Measurements from ENCODE around the gene IQGAP1. TPM values are rescaled to one million over a fixed set of nuclear protein-coding genes. Genes with fewer than 3 reads are reported as not detected.
A peak's percentile ranks its signal among the peaks of the same experiment; 100 is the strongest.

IQGAP1 gene
- total RNA-seq, 8 experiments from 2014 or later: 15.6 to 109 (median 44.6) TPM

GRCh38 chr15:90436952-90437351 is 48.9 kb downstream of the IQGAP1 start:
- in situ Hi-C loops (cut with MboI; ENCODE audit: low pct_unique_long_range_greater_than_20kb in 2 of 9, low sequenced_read_pairs in 9 of 9, unreplicated experiment in 9 of 9): no loop called here
- Histone ChIP-seq H3K27ac (no peak overlapping the region), H3K4me3 (no peak overlapping the region), H3K4me1 (replicated peaks in 1 of 2) (no peaks in the 10 kb centered on the region)
- ATAC-seq (replicated peaks in 6 of 8): no peak
- 50 to 100% (median 96%) methylated on average over 1 to 4 of the region's 4 CpGs; no CpG with 5 or more reads in 1 of the 10 experiments for WGBS, 10 experiments

DNA sequence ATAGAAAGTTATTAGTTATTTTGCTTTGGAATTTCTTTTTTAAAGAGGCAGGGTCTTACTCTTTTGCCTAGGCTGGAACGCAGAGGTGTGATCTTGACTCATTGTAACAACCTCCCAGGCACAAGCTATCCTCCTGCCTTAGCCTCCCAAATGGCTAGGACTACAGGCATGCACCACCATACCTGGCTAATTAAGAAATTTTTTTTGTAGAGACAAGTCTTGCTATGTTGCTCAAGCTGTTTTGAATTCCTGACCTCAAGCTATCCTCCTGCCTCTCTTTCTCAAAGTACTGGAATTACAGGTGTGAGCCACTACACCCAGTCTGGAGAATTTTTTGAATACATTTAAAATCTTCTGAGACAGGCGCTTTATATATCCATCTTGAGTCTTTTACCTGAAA is 49.5 kb downstream of the IQGAP1 start:
- 80 to 100% (median 100%) methylated on average over 1 to 2 of the region's 2 CpGs; no CpG with 5 or more reads in 3 of the 10 experiments for WGBS, 10 experiments
- in situ Hi-C loops (cut with MboI; ENCODE audit: low pct_unique_long_range_greater_than_20kb in 2 of 9, low sequenced_read_pairs in 9 of 9, unreplicated experiment in 9 of 9): no loop called here
- no peaks in the 10 kb centered on the region for H3K4me1 ChIP-seq (replicated peaks in 1 of 2)
- H3K4me3 ChIP-seq: no peak overlapping the region
- no peak for ATAC-seq (replicated peaks in 6 of 8)
- H3K27ac ChIP-seq: no peak overlapping the region

DNA sequence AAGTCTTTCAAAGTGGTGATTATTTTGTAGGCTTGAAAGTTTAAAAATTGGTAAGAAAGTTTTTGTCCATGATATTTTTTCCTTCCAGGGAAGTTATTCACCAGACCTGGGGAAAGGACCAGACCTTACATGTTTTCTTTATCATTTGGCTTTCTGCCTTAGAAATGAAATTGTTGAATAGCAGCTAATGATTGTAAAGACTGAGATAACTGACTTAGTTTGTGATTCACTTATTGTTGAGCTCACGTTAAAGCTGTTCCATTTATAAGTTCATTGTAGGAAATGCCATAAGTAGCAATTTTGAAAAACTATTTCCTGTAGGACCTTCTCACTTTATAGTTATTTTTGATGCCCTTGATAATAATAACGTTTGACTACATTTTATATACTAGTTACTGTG is 51.9 kb downstream of the IQGAP1 start:
- Histone ChIP-seq H3K27ac (no peak overlapping the region), H3K4me1 (replicated peaks in 1 of 2) (no peaks in the 10 kb centered on the region), H3K4me3 (no peak overlapping the region)
- in situ Hi-C loops (cut with MboI; ENCODE audit: low pct_unique_long_range_greater_than_20kb in 2 of 9, low sequenced_read_pairs in 9 of 9, unreplicated experiment in 9 of 9): no loop called here
- 10 to 100% (median 94%) methylated on average over 1 to 2 of the region's 2 CpGs for WGBS, 10 experiments
- ATAC-seq (replicated peaks in 6 of 8): no peak

DNA sequence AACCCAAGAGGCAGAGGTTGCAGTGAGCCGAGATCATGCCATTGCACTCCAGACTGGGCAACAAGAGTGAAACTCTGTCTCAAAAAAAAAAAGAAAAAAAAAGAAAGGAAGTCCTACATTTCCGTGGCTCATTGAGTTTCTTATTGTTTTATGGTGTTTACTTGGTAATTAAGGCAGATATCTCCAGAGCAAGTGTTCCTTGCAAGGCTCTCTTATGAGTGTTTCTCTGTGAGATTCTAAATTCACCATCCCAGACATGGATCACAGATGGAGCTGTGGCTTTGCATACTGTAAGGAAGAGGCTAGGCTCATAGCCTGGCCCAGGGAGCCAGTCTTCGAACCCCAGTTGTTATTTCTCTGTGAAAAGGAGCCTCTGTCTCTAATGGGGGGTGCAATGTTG is 53.0 kb downstream of the IQGAP1 start:
- Histone ChIP-seq H3K4me3 (no peak overlapping the region), H3K27ac (no peak overlapping the region), H3K4me1 (replicated peaks in 1 of 2) (no peaks in the 10 kb centered on the region)
- 60 to 100% (median 89%) methylated on average over 1 to 3 of the region's 3 CpGs; no CpG with 5 or more reads in 1 of the 10 experiments for WGBS, 10 experiments
- in situ Hi-C loops (cut with MboI; ENCODE audit: low pct_unique_long_range_greater_than_20kb in 2 of 9, low sequenced_read_pairs in 9 of 9, unreplicated experiment in 9 of 9): no loop called here
- ATAC-seq (replicated peaks in 6 of 8): no peak

- Histone ChIP-seq H3K27ac (no peak overlapping the region), H3K4me3 (no peak overlapping the region), H3K4me1 (replicated peaks in 1 of 2) (no peaks in the 10 kb centered on the region)
- no peak for ATAC-seq (replicated peaks in 6 of 8)
- in situ Hi-C loops (cut with MboI; ENCODE audit: low pct_unique_long_range_greater_than_20kb in 2 of 9, low sequenced_read_pairs in 9 of 9, unreplicated experiment in 9 of 9): no loop called here
- 33 to 100% (median 90%) methylated on average over 1 to 4 of the region's 5 CpGs; no CpG with 5 or more reads in 2 of the 10 experiments for WGBS, 10 experiments
Observed at GRCh38 chr15:90442423-90442822, 54.4 kb downstream of the IQGAP1 start.

DNA sequence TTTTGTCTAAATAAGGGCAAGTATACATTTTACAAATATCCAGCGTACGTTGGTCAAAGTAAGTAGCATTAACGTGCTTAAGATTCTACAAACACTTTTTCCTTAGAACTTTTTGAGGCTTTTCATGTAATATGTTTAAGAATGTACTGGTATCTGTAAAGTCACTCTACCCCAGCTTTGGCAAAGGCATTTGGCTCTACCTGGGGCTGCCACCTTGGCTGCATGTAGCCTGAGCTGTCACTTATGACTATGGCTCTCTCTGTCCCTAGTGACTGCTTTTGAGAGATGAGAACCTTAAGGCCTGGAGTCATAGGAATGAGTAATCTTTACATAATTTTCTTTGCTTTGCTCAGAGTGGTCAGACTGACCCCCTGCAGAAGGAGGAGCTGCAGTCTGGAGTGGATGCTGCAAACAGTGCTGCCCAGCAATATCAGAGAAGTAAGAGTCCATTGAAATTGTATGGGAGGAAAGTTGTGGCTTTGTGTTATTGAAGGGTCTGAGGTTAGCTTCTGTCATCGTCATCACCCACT is 61.2 kb downstream of the IQGAP1 start:
- 86 to 100% (median 92%) methylated on average over 1 to 4 of the region's 4 CpGs; no CpG with 5 or more reads in 3 of the 10 experiments for WGBS, 10 experiments
- in situ Hi-C loops (cut with MboI; ENCODE audit: low pct_unique_long_range_greater_than_20kb in 2 of 9, low sequenced_read_pairs in 9 of 9, unreplicated experiment in 9 of 9): no loop called here
- Histone ChIP-seq H3K4me3 (no peak overlapping the region), H3K27ac (no peak overlapping the region), H3K4me1 (replicated peaks in 1 of 2) (peaks cover 0 to 9% of the 10 kb centered on the region in 2 donors)
- ATAC-seq (replicated peaks in 6 of 8): peak in 1 of 8 experiments; percentile 19

- H3K27ac ChIP-seq: no peak overlapping the region
- peak in 4 of 8 experiments; percentile 38 to 73 (median 57) for ATAC-seq (replicated peaks in 6 of 8)
- in situ Hi-C loops (cut with MboI; ENCODE audit: low pct_unique_long_range_greater_than_20kb in 2 of 9, low sequenced_read_pairs in 9 of 9, unreplicated experiment in 9 of 9): loop anchor here in 1 of 9 experiments (25.0 kb wide), 1 partner anchor 114 kb away; no protein-coding TSS in a partner anchor
- WGBS, 10 experiments: 38 to 100% (median 58%) methylated on average over 1 to 4 of the region's 5 CpGs
- H3K4me1 ChIP-seq (replicated peaks in 1 of 2): peaks cover 0 to 9% of the 10 kb centered on the region in 2 donors
- H3K4me3 ChIP-seq: no peak overlapping the region
Observed at GRCh38 chr15:90451053-90451850, 63.2 kb downstream of the IQGAP1 start.

GRCh38 chr15:90456236-90456635 is 68.2 kb downstream of the IQGAP1 start:
- Histone ChIP-seq H3K27ac (no peak overlapping the region), H3K4me3 (no peak overlapping the region), H3K4me1 (replicated peaks in 1 of 2) (peaks cover 0 to 4% of the 10 kb centered on the region in 2 donors)
- in situ Hi-C loops (cut with MboI; ENCODE audit: low pct_unique_long_range_greater_than_20kb in 2 of 9, low sequenced_read_pairs in 9 of 9, unreplicated experiment in 9 of 9): loop anchor here in 1 of 9 experiments (25.0 kb wide), 1 partner anchor 119 kb away; no protein-coding TSS in a partner anchor
- ATAC-seq (replicated peaks in 6 of 8): no peak
- WGBS, 10 experiments: 29 to 100% (median 93%) methylated on average over 1 to 5 of the region's 5 CpGs; no CpG with 5 or more reads in 2 of the 10 experiments

- peaks cover under 1% of the 10 kb centered on the region in 2 donors for H3K4me1 ChIP-seq (replicated peaks in 1 of 2)
- H3K27ac ChIP-seq: no peak overlapping the region
- 0 to 100% (median 67%) methylated on average over 1 to 4 of the region's 4 CpGs; no CpG with 5 or more reads in 2 of the 10 experiments for WGBS, 10 experiments
- in situ Hi-C loops (cut with MboI; ENCODE audit: low pct_unique_long_range_greater_than_20kb in 2 of 9, low sequenced_read_pairs in 9 of 9, unreplicated experiment in 9 of 9): loop anchor here in 1 of 9 experiments (25.0 kb wide), 1 partner anchor 121 kb away; no protein-coding TSS in a partner anchor
- no peak overlapping the region for H3K4me3 ChIP-seq
- ATAC-seq (replicated peaks in 6 of 8): peak in 1 of 8 experiments; percentile 55
Observed at GRCh38 chr15:90458061-90458460, 70.0 kb downstream of the IQGAP1 start.

DNA sequence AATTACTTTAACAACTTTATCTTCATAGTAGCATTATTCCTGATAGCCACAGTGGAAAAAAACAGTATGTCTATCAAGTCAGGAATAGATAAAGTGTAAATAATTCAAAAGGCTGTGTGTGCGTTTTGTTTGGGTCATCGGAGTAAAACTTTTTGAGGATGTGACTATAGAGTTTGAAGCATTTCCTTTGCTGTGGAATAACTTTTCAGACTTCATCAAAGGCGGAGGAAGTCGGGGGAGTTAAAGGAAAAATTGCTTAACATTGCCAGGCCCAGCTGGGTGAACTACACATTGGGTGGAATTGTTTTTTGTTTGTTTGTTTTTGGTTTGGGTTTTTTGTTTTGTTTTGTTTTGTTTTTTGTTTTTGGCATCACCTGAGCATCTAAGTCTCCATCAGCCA is 71.3 kb downstream of the IQGAP1 start:
- no peak for ATAC-seq (replicated peaks in 6 of 8)
- Histone ChIP-seq H3K4me1 (replicated peaks in 1 of 2) (peaks cover 3 to 7% of the 10 kb centered on the region in 2 donors), H3K27ac (no peak overlapping the region), H3K4me3 (no peak overlapping the region)
- in situ Hi-C loops (cut with MboI; ENCODE audit: low pct_unique_long_range_greater_than_20kb in 2 of 9, low sequenced_read_pairs in 9 of 9, unreplicated experiment in 9 of 9): loop anchor here in 1 of 9 experiments (25.0 kb wide), 1 partner anchor 122 kb away; no protein-coding TSS in a partner anchor
- 56 to 100% (median 96%) methylated on average over 2 to 4 of the region's 4 CpGs; no CpG with 5 or more reads in 1 of the 10 experiments for WGBS, 10 experiments

- in situ Hi-C loops (cut with MboI; ENCODE audit: low pct_unique_long_range_greater_than_20kb in 2 of 9, low sequenced_read_pairs in 9 of 9, unreplicated experiment in 9 of 9): loop anchor here in 1 of 9 experiments (25.0 kb wide), 1 partner anchor 123 kb away; no protein-coding TSS in a partner anchor
- WGBS, 10 experiments: 20 to 89% (median 83%) methylated on average over 1 to 6 of the region's 6 CpGs; no CpG with 5 or more reads in 1 of the 10 experiments
- Histone ChIP-seq H3K4me3 (no peak overlapping the region), H3K27ac (no peak overlapping the region), H3K4me1 (replicated peaks in 1 of 2) (peaks cover 3 to 7% of the 10 kb centered on the region in 2 donors)
- ATAC-seq (replicated peaks in 6 of 8): peak in 1 of 8 experiments; percentile 17
Observed at GRCh38 chr15:90460142-90460824, 72.2 kb downstream of the IQGAP1 start.

DNA sequence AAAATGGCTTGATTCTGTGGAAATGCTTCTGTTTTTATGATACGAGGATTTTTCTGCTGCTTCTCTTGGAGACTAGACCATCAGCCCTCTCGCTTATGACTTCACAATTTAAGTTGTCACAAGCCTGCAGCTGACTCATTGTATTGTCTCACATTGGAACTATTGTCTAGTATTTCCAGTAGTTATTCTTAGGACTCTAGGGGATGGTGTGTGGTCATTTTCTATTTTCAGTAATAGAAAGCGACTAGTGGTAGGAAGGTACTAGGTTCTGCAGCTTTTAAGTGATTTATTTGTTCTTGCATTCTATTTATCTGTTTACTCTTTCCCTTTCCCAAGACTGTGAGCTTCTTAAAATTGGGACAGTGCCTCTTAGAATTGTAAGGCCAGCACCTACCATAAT is 75.3 kb downstream of the IQGAP1 start:
- in situ Hi-C loops (cut with MboI; ENCODE audit: low pct_unique_long_range_greater_than_20kb in 2 of 9, low sequenced_read_pairs in 9 of 9, unreplicated experiment in 9 of 9): loop anchor here in 1 of 9 experiments (25.0 kb wide), 1 partner anchor 126 kb away; no protein-coding TSS in a partner anchor
- 37 to 93% (median 77%) methylated on average over 1 to 3 of the region's 3 CpGs for WGBS, 10 experiments
- Histone ChIP-seq H3K4me1 (replicated peaks in 1 of 2) (peaks cover 3 to 7% of the 10 kb centered on the region in 2 donors), H3K4me3 (no peak overlapping the region), H3K27ac (no peak overlapping the region)
- ATAC-seq (replicated peaks in 6 of 8): peak in 7 of 8 experiments; percentile 77 to 96 (median 94)

Data from motor neuron (in vitro differentiated cells).